ENCODE results near the gene TBC1D22A. TPM values are rescaled to one million over a fixed set of nuclear protein-coding genes. Genes with fewer than 3 reads are reported as not detected.

TBC1D22A gene
- total and polyA plus RNA-seq, 9 of the 15 experiments (the other 6 are each of a cell fraction or from before 2014, with no cell fraction given) = 0.20 to 11.5 (median 5.2) TPM

- ChIA-PET CTCF (ENCODE audit: low intra/inter-chr PET ratio) (no interaction called here), POLR2A (interaction anchor here (0.7 kb wide), 1 partner anchor 16 kb away, joined by 3 read pairs; no protein-coding TSS in a partner anchor)
- Histone ChIP-seq H3K9ac (ENCODE audit: insufficient read depth in 1 of 2, low read depth in 2 of 2, low read length in 2 of 2) (no peak overlapping the region), H3K4me2 (ENCODE audit: insufficient read depth, low read length) (no peak overlapping the region), H3K4me3 (no peak overlapping the region), H3K27ac (ENCODE audit: extremely low read depth, low read depth, low read length) (no peak overlapping the region), H3K27me3 (ENCODE audit: control insufficient read depth in 2 of 2, insufficient read depth in 2 of 2, low read length in 2 of 2) (no peaks in the 10 kb centered on the region), H3K9me3 (replicated peaks; ENCODE audit: control insufficient read depth, insufficient read depth, low read depth, low read length) (no peaks in the 10 kb centered on the region), H2AFZ (ENCODE audit: low read depth, low read length) (no peak overlapping the region), H3K9me1 (ENCODE audit: control insufficient read depth, insufficient read depth, low read length) (no peaks in the 10 kb centered on the region), H3K36me3 (ENCODE audit: control insufficient read depth, insufficient read depth, low read length) (0 out of 3 replicates have a peak, but pooled peaks cover 2% of the 10 kb centered on the region), H3K79me2 (ENCODE audit: control insufficient read depth, insufficient read depth, low read length) (no peaks in the 10 kb centered on the region), H3K4me1 (replicated peaks in 1 of 2; ENCODE audit: control insufficient read depth in 2 of 2, insufficient read depth in 2 of 2, low read length in 2 of 2) (peaks cover 0 to 21% of the 10 kb centered on the region in 2 experiments; a peak in 2 of 5 replicates), H4K20me1 (replicated peaks; ENCODE audit: control insufficient read depth, insufficient read depth, low read length) (no peaks in the 10 kb centered on the region)
- 83% methylated on average over 3 of the region's 3 CpGs for WGBS (ENCODE audit: insufficient coverage, low coverage, missing lambda C conversion rate)
- intact Hi-C loops (cut with micrococcal nuclease) (no loop called here), in situ Hi-C loops (cut with MboI) (no loop called here)
- no peak for DNase-seq (ENCODE audit: extremely low read depth in 1 of 4, low spot score in 3 of 4)
- no peak for FAIRE-seq
- BruUV-seq (replicated peaks) = no TSS peak
- ATAC-seq = no peak
- TF ChIP-seq NR2C1 (IDR thresholded peaks at IDR 0.05) (no peak), NR2C1 (tag; IDR thresholded peaks at IDR 0.05) (no peak), PKNOX1 (IDR thresholded peaks at IDR 0.05) (0 out of 2 replicates have a peak, but pooled peaks have one; percentile 15), FOXP4 (CRISPR knock-in tag; IDR thresholded peaks at IDR 0.05; ENCODE audit: borderline replicate concordance) (no peak)
Measured at GRCh38 chr22:46726986-46727317, 35.5 kb upstream of the TBC1D22A start.

All from K562 (cell line).